Measurements from ENCODE around the gene CPAMD8.
"Not testable (repeated sequence)": the region's sequence is repeated elsewhere in the genome, so short reads cannot be mapped to it uniquely, and the experiment has no call there.

CPAMD8 gene

DNA sequence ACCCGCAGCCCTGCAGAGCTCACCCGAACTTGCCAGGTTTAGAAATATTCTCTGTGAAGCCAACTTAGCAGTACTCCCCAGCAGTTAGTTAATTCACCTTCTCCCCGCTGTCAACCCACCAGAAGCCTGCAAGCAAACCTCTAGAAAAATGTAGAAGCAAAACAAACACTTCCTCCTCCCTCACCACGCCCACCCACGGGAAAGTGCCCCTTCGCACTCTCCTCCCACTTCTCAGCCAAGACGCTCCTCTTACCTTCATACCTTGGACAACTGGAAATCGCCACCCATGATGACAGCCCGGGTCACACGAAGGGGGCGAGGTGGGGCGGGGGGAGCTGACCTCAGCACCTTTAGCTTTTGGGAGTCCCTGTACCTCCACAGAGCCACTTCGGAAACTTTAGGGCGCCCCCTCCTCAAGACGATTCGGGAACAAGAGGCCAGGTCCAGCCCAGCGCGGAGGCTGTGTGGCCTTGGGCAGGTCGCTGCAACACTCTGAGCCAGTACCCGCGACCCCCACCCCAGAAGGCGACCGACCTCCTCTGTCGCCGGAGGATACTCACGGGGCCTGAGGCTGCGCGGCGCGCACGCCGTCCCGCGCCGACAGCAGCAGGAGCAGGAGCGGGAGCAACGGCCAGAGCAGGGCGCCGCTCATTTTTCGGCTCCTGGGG is 485 bp downstream of the CPAMD8 start:
- H3K9me3 ChIP-seq (ENCODE audit: insufficient read depth, low read length): peaks cover 33% of the 10 kb centered on the region
- no peak for DNase-seq (ENCODE audit: low read depth, low spot score)
- H3K36me3 ChIP-seq (ENCODE audit: insufficient read depth, insufficient read length, low read length): no peaks in the 10 kb centered on the region
- peak overlapping the region; percentile 72 for H3K4me3 ChIP-seq (ENCODE audit: insufficient read length, low read depth)
- peaks cover 10% of the 10 kb centered on the region for H3K4me1 ChIP-seq (ENCODE audit: insufficient read depth, insufficient read length)
- peaks cover 25% of the 10 kb centered on the region for H3K27me3 ChIP-seq (ENCODE audit: insufficient read depth, insufficient read length)
- TF ChIP-seq ZNF274 (IDR thresholded peaks at IDR 0.05; ENCODE audit: low read depth, low read length) (no peak), YY1 (IDR thresholded peaks at IDR 0.05; ENCODE audit: insufficient read depth, insufficient read length) (no peak), SUZ12 (IDR thresholded peaks at IDR 0.05; ENCODE audit: extremely low read depth, insufficient read depth, insufficient read length) (no peak)
- peak overlapping the region; percentile 82 for H3K9ac ChIP-seq (ENCODE audit: insufficient read length, low read depth)

DNA sequence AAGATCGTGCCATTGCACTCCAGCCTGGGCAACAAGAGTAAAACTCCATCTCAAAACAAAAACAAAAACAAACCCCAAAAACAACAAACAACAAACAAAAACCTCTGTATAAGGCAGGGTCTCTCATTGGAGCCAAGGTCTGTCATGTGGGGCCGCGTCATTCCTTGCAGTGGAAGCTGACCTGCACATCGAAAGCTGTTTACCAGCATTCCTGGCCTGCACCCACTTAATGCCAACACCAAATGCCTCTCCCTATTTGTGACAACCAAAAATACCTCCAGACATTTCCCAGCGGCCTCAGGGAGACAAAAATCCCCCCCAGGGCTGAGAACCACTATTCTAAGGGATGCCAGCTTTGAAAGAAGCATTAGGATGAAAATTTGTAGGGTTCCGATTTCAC is 1.2 kb downstream of the CPAMD8 start:
- no peak for DNase-seq (ENCODE audit: low read depth, low spot score)
- TF ChIP-seq SUZ12 (IDR thresholded peaks at IDR 0.05; ENCODE audit: extremely low read depth, insufficient read depth, insufficient read length): no peak
- no peak for TF ChIP-seq YY1 (IDR thresholded peaks at IDR 0.05; ENCODE audit: insufficient read depth, insufficient read length)
- no peak for TF ChIP-seq ZNF274 (IDR thresholded peaks at IDR 0.05; ENCODE audit: low read depth, low read length)
- H3K9ac ChIP-seq (ENCODE audit: insufficient read length, low read depth): no peak overlapping the region
- peaks cover 10% of the 10 kb centered on the region for H3K4me1 ChIP-seq (ENCODE audit: insufficient read depth, insufficient read length)
- peaks cover 25% of the 10 kb centered on the region for H3K27me3 ChIP-seq (ENCODE audit: insufficient read depth, insufficient read length)
- H3K9me3 ChIP-seq (ENCODE audit: insufficient read depth, low read length): peaks cover 37% of the 10 kb centered on the region
- no peaks in the 10 kb centered on the region for H3K36me3 ChIP-seq (ENCODE audit: insufficient read depth, insufficient read length, low read length)
- H3K4me3 ChIP-seq (ENCODE audit: insufficient read length, low read depth): peak overlapping the region; percentile 72

DNA sequence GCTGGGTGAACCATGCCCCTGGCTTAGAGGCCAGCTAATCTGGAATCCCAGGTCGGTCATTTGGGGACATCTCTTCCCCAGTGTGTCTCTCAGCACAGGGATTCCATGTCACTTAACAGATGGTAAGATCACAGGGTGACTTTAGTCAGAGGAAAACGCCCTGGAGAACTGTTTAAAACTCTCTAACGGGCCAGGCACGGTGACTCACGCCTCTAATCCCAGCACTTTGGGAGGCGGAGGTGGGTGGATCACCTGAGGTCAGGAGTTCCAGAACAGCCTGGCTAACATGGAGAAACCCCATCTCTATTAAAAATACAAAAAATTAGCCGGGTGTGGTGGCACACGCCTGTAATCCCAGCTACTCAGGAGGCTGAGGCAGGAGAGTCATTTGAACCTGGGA is 1.7 kb downstream of the CPAMD8 start:
- H3K4me3 ChIP-seq (ENCODE audit: insufficient read length, low read depth); H3K9ac ChIP-seq (ENCODE audit: insufficient read length, low read depth); DNase-seq (ENCODE audit: low read depth, low spot score); H3K36me3 ChIP-seq (ENCODE audit: insufficient read depth, insufficient read length, low read length); H3K4me1 ChIP-seq (ENCODE audit: insufficient read depth, insufficient read length): not testable (repeated sequence)
- Histone ChIP-seq H3K27me3 (ENCODE audit: insufficient read depth, insufficient read length) (peaks cover 25% of the 10 kb centered on the region), H3K9me3 (ENCODE audit: insufficient read depth, low read length) (peaks cover 37% of the 10 kb centered on the region)

DNA sequence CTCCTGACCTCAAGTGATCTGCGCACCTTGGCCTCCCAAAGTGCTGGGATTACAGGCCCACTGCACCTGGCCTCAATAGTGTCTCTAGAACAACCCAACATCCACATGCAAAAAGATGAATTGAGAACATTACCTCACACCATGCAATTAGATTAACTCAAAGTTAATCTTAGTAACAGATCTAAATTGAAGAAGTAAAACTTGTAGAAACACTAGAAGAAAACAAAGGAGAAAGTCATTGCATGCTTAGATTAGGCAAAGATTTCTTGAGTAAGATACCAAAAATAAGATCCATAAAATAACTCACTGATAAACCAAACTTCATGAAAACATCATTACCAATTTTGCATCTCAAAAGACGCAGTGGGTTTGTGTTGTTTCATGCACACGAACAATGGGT is 2.8 kb downstream of the CPAMD8 start:
- peaks cover 37% of the 10 kb centered on the region for H3K9me3 ChIP-seq (ENCODE audit: insufficient read depth, low read length)
- no peak overlapping the region for H3K4me3 ChIP-seq (ENCODE audit: insufficient read length, low read depth)
- peaks cover 10% of the 10 kb centered on the region for H3K4me1 ChIP-seq (ENCODE audit: insufficient read depth, insufficient read length)

DNA sequence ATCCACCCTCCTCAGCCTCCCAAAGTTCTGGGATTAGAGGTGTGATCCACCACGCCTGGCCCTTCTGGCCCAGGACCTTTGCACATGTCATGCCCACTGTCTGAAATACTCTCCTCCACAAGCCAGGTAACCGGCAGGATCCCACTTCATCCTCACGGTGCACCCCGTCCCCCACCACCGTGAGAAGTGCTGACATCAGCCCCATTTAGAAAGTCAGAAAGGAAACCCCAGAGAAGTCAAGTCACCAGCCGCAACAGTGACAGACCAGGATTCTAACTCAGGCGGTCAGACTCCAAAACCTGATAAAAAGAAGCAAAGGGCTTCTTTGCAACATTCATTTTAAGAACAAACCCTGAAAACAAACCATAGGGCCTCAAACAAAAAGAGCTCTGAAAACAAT is 3.9 kb downstream of the CPAMD8 start:
- Histone ChIP-seq H3K4me3 (ENCODE audit: insufficient read length, low read depth) (no peak overlapping the region), H3K4me1 (ENCODE audit: insufficient read depth, insufficient read length) (peaks cover 10% of the 10 kb centered on the region), H3K9ac (ENCODE audit: insufficient read length, low read depth) (no peak overlapping the region), H3K27me3 (ENCODE audit: insufficient read depth, insufficient read length) (peaks cover 18% of the 10 kb centered on the region), H3K36me3 (ENCODE audit: insufficient read depth, insufficient read length, low read length) (no peaks in the 10 kb centered on the region), H3K9me3 (ENCODE audit: insufficient read depth, low read length) (peaks cover 37% of the 10 kb centered on the region)
- no peak for DNase-seq (ENCODE audit: low read depth, low spot score)
- TF ChIP-seq YY1 (IDR thresholded peaks at IDR 0.05; ENCODE audit: insufficient read depth, insufficient read length) (no peak), SUZ12 (IDR thresholded peaks at IDR 0.05; ENCODE audit: extremely low read depth, insufficient read depth, insufficient read length) (no peak), ZNF274 (IDR thresholded peaks at IDR 0.05; ENCODE audit: low read depth, low read length) (no peak)

More for the DNA sequence above, 2.8 kb downstream of the CPAMD8 start:
- Histone ChIP-seq H3K36me3 (ENCODE audit: insufficient read depth, insufficient read length, low read length) (no peaks in the 10 kb centered on the region), H3K27me3 (ENCODE audit: insufficient read depth, insufficient read length) (peaks cover 25% of the 10 kb centered on the region), H3K9ac (ENCODE audit: insufficient read length, low read depth) (no peak overlapping the region)
- no peak for TF ChIP-seq ZNF274 (IDR thresholded peaks at IDR 0.05; ENCODE audit: low read depth, low read length)
- no peak for DNase-seq (ENCODE audit: low read depth, low spot score)

DNA sequence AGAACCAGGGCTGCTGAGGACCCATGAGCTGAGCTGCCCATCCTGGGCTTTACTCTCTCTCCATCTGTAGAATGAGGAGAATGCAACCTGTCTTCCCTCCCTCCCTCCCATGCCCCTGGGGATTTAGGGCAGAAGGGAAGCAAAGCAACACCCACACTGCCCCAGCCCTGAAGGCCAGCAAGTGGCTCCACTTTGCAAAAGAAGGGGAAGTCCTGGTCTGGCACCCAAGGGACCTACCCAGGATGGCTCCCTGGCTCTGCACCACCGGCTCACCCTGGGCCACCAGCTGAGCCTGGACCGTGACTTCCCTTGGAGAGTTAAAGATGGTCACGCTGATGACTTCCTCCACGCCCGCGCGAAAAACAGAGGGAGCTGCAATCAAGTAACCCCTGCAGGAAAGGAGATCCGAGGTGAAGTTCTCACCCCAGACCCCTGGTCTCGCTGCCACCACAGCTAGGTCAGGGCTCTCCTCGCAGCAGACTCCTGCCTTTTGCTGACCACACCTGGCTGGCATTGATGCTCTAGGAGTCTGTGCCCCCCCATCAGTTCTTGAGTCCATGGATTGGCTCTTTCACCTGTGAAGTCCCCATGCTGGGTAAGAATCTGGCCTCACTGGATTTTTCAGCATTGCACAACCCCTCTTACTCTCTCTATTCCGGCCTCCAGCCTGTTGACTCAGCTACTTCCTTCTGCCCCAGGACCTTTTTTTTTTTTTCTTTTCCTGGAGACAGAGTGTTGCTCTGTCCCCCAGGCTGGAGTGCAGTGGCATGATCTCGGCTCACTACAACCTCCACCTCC is 4.6 kb downstream of the CPAMD8 start:
- Histone ChIP-seq H3K27me3 (ENCODE audit: insufficient read depth, insufficient read length) (peaks cover 12% of the 10 kb centered on the region), H3K9ac (ENCODE audit: insufficient read length, low read depth) (no peak overlapping the region), H3K4me3 (ENCODE audit: insufficient read length, low read depth) (no peak overlapping the region), H3K9me3 (ENCODE audit: insufficient read depth, low read length) (peaks cover 37% of the 10 kb centered on the region), H3K4me1 (ENCODE audit: insufficient read depth, insufficient read length) (peaks cover 7% of the 10 kb centered on the region), H3K36me3 (ENCODE audit: insufficient read depth, insufficient read length, low read length) (no peaks in the 10 kb centered on the region)
- no peak for DNase-seq (ENCODE audit: low read depth, low spot score)
- no peak for TF ChIP-seq SUZ12 (IDR thresholded peaks at IDR 0.05; ENCODE audit: extremely low read depth, insufficient read depth, insufficient read length)
- TF ChIP-seq YY1 (IDR thresholded peaks at IDR 0.05; ENCODE audit: insufficient read depth, insufficient read length): no peak
- TF ChIP-seq ZNF274 (IDR thresholded peaks at IDR 0.05; ENCODE audit: low read depth, low read length): no peak

DNA sequence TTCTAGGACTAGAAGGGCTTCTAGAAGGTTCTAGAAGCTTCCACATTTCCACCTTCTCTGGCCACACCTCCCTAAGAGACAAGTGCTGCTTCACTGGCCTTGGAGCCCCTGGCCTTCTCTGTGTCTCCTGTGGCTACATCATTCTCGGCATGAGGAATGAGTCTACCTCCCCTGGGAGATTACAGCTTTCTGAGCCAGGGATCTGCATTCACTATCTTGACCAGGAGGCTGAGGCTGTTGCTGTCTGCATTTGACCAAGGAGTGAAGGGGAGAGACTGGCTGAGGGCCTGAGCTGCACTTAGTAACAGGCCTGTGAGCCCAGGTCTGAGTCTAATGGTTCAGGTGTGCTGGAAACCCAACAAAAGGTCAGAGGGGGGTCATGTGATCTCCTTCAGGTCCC is 5.3 kb downstream of the CPAMD8 start:
- TF ChIP-seq SUZ12 (IDR thresholded peaks at IDR 0.05; ENCODE audit: extremely low read depth, insufficient read depth, insufficient read length) (no peak), ZNF274 (IDR thresholded peaks at IDR 0.05; ENCODE audit: low read depth, low read length) (no peak), YY1 (IDR thresholded peaks at IDR 0.05; ENCODE audit: insufficient read depth, insufficient read length) (no peak)
- DNase-seq (ENCODE audit: low read depth, low spot score): no peak
- Histone ChIP-seq H3K36me3 (ENCODE audit: insufficient read depth, insufficient read length, low read length) (no peaks in the 10 kb centered on the region), H3K9ac (ENCODE audit: insufficient read length, low read depth) (no peak overlapping the region), H3K9me3 (ENCODE audit: insufficient read depth, low read length) (peaks cover 37% of the 10 kb centered on the region), H3K27me3 (ENCODE audit: insufficient read depth, insufficient read length) (peaks cover 11% of the 10 kb centered on the region), H3K4me3 (ENCODE audit: insufficient read length, low read depth) (no peak overlapping the region), H3K4me1 (ENCODE audit: insufficient read depth, insufficient read length) (peaks cover 7% of the 10 kb centered on the region)
